OCI-LY1 (cell line): Measurements from ENCODE around the gene ATF7IP.

Source experiments
- EZH2 ChIP-seq: fragments of 200-600 bp; sonication (generic), shearing (Covaris generic); IDR thresholded peaks from 2 replicates; pipeline ENCODE4 v1.8.0; 2017; ENCODE audit warnings: borderline replicate concordance, mixed run types, mild to moderate bottlenecking, antibody characterized with exemption, low read length, moderate library complexity, mixed read lengths
- TF ChIP-seq, protein P1 (sequence below): fragments of 200-600 bp; sonication (generic), shearing (Covaris generic); IDR thresholded peaks from 2 replicates; pipeline ENCODE4 v1.5.1; 2017; ENCODE audit warnings: mild to moderate bottlenecking, antibody characterized with exemption, low read length, moderate library complexity, mixed read lengths

DNA sequence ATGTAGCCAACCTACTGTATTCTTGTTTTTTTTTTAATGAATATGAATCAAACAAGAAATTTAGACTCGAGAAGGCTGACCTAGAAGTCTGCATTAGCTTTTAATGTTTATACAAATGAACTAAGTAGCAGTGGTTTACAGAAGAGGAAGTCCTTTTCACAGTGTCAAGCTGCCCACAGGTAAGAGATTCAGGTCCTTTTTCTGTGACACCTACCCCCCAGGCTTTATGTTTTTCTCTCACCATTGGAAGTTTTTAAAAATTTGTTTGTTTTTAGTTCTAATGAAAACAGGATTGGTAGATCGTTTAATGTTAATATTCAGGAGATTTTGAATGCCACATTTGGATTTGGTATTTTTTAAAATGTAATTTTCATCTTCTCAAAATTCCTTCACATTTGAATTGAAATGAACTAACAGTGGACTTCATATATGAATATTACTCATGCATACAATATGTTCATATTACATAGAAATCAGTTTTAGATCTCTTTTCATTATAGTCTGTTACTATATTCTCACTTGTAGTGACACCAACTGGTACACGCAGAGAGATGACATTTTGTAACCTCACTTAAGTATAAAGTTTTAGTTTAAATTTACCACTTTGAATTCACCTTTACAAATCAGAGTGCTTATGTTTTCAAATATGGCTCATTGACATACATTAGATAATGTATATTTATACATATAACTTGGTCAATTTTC lies 29.7 kb downstream of the ATF7IP start:
- TF ChIP-seq, protein P1, sequence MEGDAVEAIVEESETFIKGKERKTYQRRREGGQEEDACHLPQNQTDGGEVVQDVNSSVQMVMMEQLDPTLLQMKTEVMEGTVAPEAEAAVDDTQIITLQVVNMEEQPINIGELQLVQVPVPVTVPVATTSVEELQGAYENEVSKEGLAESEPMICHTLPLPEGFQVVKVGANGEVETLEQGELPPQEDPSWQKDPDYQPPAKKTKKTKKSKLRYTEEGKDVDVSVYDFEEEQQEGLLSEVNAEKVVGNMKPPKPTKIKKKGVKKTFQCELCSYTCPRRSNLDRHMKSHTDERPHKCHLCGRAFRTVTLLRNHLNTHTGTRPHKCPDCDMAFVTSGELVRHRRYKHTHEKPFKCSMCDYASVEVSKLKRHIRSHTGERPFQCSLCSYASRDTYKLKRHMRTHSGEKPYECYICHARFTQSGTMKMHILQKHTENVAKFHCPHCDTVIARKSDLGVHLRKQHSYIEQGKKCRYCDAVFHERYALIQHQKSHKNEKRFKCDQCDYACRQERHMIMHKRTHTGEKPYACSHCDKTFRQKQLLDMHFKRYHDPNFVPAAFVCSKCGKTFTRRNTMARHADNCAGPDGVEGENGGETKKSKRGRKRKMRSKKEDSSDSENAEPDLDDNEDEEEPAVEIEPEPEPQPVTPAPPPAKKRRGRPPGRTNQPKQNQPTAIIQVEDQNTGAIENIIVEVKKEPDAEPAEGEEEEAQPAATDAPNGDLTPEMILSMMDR: no peak
- TF ChIP-seq EZH2: no peak
